Hematopoietic multipotent progenitor cell treated with erythropoietin and hydrocortisone succinate and interleukin-3 and kit ligand, for 15 days (in vitro differentiated cells): ENCODE results near the gene MKNK1.
"Not testable (repeated sequence)": the region's sequence is repeated elsewhere in the genome, so short reads cannot be mapped to it uniquely, and the experiment has no call there.

Experiments
- DNase-seq: peaks from one replicate; pipeline ENCODE4 v3.0.0-alpha.2; 2015; ENCODE audit warnings: low spot score

Gene MKNK1

DNA sequence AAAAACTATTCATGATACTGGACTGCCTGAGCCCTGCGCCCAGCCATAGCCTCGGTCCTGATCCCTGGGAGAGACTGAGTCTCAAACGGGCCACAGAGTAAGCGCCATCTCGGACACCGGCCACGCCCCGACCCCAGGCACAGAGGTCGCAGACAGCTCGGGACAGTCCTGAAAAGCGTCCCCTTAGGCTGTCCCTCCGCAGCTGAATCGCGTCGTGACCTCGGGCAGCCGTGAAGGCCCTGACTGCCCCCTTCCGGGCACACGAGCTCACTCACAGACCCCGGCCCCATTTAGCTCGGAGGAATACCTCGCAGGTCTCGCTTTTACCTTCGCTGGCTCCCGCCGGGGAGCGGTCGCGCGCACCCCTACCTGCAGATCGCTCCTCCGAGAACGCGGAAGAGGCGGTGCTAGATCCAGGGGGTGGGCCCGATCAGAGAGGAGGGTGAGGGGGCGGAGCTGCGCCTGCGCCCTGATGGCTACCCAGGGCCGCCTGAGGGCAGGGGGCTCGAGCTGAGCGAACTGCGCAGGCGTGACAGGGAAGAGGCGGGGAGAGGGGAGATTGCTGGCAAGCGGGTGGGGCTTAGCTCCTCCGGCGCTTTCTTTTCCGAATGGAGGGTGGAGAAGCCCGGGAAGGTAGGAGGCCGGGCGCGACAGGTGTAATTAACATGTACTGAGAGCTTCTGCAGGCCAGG, at the start of gene MKNK1:
TSS of gene MKNK1 (minus strand) at position 411 of the 692 bp plus-strand sequence. CDS start 20,941 bp downstream, outside the sequence.
- peak; percentile 94 for DNase-seq

- no peak for DNase-seq
Measured at GRCh38 chr1:46653405-46653958, 49.4 kb upstream of the MKNK1 start.

GRCh38 chr1:46652321-46653100, 48.4 kb upstream of the MKNK1 start:
- DNase-seq: no peak

- not testable (repeated sequence) for DNase-seq
Measured at GRCh38 chr1:46651152-46651551, 47.1 kb upstream of the MKNK1 start.

DNA sequence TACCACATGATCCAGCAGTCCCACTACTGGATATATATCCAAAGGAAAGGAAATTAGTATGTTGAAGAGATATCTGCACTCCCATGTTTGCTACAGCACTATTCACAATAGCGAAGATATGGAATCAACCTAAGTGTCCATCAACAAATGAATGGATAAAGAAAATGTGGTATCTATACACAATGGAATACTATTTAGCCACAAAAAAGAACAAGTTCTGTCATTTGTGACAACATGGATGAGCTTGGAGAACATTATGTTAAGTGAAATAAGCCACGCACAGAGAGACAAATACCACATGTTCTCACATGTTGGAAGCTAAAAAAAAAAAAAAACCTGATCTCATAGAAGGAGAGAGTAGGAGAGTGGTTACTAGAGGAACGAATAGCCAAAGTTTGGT, 46.4 kb upstream of the MKNK1 start:
- no peak for DNase-seq

GRCh38 chr1:46649764-46650163, 45.7 kb upstream of the MKNK1 start:
- DNase-seq: no peak

DNA sequence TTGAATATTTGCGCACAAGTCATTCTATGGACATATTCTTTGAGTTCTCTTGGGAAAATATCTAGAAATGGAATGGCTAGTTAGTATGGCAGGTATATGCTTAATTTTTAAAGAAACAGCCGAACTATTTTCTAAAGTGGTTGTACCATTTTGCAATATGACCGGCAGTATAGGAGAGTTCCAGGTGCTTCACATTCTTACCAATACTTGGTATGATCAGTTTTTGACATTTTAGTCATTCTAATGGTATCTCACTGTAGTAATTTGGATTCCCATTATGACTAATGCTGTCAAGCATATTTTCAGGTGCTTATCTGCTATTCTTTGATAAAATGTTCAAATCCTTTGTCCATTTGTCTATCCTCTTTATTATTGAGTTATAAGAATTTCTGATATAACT, 43.5 kb upstream of the MKNK1 start:
- DNase-seq: no peak

GRCh38 chr1:46646844-46647243, 42.8 kb upstream of the MKNK1 start:
- DNase-seq: no peak

DNA sequence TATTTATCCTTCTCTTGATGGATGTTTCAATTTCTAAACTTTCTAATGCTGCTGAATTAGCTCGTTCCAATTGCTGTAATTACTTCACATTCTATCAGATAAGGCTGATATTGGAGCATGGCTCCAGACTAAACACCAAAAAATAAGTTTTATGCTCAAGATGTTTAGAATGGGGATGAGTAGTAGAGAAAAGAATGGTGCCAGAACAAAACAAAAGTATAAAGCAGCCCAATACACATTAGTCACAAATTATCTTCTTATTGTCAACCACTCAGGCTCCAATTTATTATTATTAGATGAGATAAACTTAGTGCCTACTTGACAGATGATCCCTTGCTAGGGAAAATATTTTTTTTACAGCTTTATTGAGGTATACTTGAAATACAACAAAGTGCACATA, 42.3 kb upstream of the MKNK1 start:
- no peak for DNase-seq

DNA sequence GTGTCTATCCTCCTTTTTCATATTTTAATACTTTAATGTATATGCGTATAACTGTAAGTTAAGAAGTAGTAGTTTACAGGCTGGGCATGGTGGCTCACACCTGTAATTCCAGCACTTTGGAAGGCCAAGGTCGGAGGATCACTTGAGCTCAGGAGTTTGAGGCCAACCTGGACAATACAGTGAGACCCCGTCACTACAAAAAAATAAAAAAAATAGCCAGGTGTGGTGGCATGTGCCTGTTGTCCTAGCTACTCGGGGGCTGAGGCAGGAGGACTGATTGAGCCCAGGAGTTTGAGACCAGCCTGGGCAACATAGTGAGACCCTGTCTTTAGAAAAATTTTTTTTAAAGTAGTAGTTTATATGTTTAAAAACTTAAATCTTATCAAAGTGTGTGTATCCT, 41.7 kb upstream of the MKNK1 start:
- DNase-seq: no peak

- no peak for DNase-seq
Measured at GRCh38 chr1:46643368-46643775, 39.3 kb upstream of the MKNK1 start.

DNA sequence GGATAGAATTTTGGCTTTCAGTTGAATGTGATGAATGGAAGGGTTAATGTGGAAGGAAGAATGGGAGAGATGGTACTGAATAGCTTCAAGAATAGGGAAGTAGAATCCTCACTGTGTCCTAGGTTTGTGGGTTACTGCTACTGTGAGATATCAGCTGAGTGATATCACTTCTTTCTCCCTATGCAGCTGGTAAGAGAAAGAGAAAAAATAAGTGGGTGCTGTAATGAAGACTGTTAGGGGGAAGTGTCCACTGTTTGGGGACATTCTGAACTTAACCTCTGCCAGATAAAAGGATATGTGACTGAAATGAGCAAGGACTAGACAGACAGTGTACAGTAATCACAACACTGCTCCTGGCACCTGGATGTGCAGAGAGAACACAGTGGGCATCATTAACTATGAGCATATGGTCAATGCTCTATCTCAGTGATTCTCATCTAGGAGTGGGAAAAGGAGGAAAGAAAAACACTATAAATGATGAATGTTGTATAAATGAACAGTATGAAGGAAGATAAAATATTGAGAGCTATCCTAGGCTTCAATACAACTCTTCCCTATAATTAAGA, 38.1 kb upstream of the MKNK1 start:
- no peak for DNase-seq

DNA sequence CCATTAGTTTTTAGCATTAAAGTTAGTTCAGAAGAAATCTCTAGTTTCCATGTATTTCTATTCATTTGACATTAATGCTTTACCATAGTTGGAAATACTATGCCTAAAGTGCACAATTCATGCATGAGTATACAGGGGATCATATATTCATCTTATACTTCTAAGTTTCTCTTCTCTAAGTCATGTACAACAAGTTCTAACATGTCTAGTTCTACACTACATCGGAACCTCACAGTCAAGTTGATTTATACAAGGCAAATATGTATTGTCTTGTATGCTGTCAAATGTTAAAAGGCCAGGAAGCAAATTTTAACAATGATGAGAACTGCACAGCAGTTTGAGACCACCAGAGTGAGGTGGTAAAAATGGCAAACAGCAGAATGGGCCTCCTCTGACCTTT, 35.5 kb upstream of the MKNK1 start:
- DNase-seq: no peak

- DNase-seq: no peak
Measured at GRCh38 chr1:46638921-46639320, 34.9 kb upstream of the MKNK1 start.

DNA sequence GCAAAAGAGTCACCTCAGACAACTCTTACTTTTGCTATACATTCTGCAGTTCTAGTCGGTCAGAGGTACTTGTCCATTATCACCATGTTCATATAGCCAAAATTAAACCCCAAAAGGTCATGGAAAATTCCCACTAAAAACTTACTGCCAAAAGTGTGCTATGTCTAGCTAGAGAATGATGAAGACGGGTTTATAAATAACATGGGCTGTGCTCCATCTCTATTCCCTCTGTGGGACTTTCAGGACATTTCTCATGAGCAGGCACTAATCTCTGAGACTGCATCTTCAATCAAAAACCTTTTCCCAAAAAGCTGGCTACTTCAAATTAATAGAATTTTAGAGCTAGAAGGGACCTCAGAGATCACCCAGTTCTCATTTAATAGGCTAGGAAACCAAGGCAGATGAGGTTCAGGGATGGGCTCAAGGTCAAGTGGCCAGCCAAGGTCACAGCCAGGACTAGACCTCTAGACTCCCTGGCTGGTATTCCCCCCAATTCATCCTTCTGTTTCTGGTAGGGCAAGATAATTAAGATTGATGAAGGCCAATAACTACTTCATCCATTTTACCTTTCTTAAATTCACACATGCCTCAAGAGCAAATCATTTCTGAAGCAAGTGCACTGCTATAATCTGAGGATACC, 33.5 kb upstream of the MKNK1 start:
- no peak for DNase-seq

DNA sequence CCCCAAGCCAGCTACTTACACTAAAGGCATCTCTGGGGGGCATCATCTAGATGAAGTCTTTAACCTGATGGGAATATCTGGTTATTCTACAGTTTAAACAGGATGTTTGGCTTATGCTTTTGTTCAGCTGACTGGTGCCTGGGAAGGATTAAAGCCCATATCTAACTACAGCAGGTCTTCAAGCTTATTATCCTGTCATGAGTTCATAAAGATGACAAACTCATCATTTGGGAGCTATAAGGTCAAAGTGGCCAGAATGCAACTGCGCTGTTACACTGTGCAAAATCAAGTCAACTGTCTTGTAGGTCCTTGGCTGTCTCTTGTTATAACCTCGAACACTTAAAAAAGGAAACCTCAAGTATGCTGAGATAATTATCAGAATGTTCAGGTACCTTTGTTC, 31.1 kb upstream of the MKNK1 start:
- no peak for DNase-seq

DNA sequence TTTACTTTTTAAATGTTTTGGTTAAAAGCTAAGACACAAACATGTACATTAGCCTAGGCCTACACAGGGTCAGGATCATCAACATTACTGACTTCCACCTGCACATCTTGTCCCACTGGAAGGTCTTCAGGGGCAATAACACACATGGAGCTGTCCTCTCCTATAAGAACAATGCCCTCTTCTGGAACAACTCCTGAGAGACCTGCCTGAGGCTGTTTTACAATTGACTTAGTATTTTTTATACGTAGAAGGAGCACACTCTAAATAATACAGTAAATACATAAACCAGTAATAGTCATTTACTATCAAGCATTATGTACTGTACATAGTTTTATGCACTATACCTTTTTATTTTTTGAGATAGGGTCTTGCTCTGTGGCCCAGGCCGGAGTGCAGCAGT, 26.7 kb upstream of the MKNK1 start:
- DNase-seq: no peak

GRCh38 chr1:46623743-46624644, 19.9 kb upstream of the MKNK1 start:
- DNase-seq: no peak

- DNase-seq: peak; percentile 66
Measured at GRCh38 chr1:46622344-46622743, 18.3 kb upstream of the MKNK1 start.

- DNase-seq: no peak
Measured at GRCh38 chr1:46621930-46622329, 17.9 kb upstream of the MKNK1 start.

DNA sequence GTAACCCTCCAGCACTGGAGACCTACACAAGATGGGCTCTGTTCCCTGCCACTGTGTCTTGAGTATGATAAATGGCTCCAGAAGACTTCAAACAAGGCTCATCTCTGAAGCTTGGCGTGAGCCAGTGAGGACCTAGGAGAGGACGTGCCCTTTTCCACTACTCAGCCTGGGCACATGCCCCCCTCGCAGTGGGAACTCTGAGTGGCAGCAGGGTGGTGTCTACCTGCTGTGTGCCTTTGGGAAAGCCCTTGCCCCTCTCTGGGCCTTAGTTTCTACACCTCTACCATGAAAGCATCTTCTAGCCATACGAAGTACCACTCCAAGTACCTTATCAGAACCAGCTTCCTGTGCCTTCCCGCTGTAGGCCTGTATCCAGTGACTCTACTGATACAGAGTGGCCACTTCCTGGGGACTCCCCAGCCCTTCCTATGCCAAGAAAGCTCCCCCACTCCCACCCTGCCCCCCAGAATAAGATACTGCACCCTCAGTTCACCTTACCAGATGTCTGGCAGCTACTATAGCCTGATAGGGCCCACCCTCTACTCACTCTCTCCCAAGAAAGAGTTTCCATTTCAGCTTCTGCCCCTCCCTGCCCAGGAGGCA, 15.7 kb upstream of the MKNK1 start:
- no peak for DNase-seq
